OCI-LY7 (cell line): ENCODE measurements around the gene TUBB3.

ENCODE experiments used
- EZH2phosphoT487 ChIP-seq: fragments of 200-600 bp; sonication (generic); IDR thresholded peaks from 2 replicates; pipeline ENCODE4 v1.6.1; 2018; ENCODE audit warnings: low read depth, borderline replicate concordance, mild to moderate bottlenecking, mixed run types, antibody characterized with exemption, low read length, moderate library complexity, mixed read lengths
- TF ChIP-seq, protein P1 (sequence below): fragments of 200-600 bp; sonication (generic); conservative IDR thresholded peaks from 2 replicates; pipeline ENCODE4 v1.5.1; 2014; ENCODE audit warnings: mild to moderate bottlenecking, antibody characterized with exemption, low read length, moderate library complexity, mixed read lengths

DNA sequence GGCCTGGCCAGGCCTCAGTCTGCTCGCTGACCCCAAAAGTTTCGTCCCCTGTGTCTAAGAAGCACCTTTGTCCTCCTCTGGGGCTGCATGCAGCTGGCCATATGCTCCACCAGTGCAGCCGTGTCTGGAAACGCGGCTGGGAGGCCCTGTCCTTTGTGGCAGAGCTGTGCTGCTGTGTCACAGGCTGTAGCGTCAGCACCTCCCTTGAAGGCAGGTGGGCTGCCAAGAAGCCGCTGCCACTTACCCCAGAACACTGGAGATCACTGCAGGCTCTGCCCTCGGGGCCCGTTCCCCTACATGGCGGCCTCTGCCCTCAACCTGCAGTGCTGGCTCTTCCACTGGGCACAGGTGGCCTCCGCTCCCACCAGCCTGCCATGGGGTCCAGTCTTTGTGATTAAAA, 20.2 kb upstream of the TUBB3 start:
- TF ChIP-seq, protein P1, sequence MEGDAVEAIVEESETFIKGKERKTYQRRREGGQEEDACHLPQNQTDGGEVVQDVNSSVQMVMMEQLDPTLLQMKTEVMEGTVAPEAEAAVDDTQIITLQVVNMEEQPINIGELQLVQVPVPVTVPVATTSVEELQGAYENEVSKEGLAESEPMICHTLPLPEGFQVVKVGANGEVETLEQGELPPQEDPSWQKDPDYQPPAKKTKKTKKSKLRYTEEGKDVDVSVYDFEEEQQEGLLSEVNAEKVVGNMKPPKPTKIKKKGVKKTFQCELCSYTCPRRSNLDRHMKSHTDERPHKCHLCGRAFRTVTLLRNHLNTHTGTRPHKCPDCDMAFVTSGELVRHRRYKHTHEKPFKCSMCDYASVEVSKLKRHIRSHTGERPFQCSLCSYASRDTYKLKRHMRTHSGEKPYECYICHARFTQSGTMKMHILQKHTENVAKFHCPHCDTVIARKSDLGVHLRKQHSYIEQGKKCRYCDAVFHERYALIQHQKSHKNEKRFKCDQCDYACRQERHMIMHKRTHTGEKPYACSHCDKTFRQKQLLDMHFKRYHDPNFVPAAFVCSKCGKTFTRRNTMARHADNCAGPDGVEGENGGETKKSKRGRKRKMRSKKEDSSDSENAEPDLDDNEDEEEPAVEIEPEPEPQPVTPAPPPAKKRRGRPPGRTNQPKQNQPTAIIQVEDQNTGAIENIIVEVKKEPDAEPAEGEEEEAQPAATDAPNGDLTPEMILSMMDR, result no peak
- TF ChIP-seq EZH2phosphoT487, result no peak
